MM.1S (cell line): Measurements from ENCODE around the gene RITA1.
A peak's percentile ranks its signal among the peaks of the same experiment; 100 is the strongest.

Experiments used
- DNase-seq: peaks from one replicate; pipeline ENCODE4 v3.0.0-alpha.2; 2015
- H2AFZ ChIP-seq: fragments of 300-600 bp; sonication (generic); 2 replicates; pipeline ENCODE4 v1.6.0; 2016; ENCODE audit warnings: antibody characterized with exemption, low read length
- H3F3A ChIP-seq: fragments of 300-600 bp; sonication (generic); 2 replicates; pipeline ENCODE4 v1.6.1; 2016; ENCODE audit warnings: mild to moderate bottlenecking, antibody characterized with exemption, low read length, moderate library complexity, mixed read lengths; ENCODE audit not compliant: insufficient read depth
- H3K27ac ChIP-seq: fragments of 300-600 bp; sonication (generic); 2 replicates; pipeline ENCODE4 v1.5.1; 2016; ENCODE audit warnings: mild to moderate bottlenecking, low read length
- H3K27me3 ChIP-seq: fragments of 300-600 bp; sonication (generic); replicated peaks from 2 replicates; pipeline ENCODE4 v1.6.0; 2016; ENCODE audit warnings: low read length; ENCODE audit not compliant: insufficient read depth
- H3K36me3 ChIP-seq: fragments of 300-600 bp; sonication (generic); replicated peaks from 2 replicates; pipeline ENCODE4 v1.6.1; 2016; ENCODE audit warnings: mild to moderate bottlenecking, low read length, mixed read lengths; ENCODE audit not compliant: insufficient read depth
- H3K4me1 ChIP-seq: fragments of 300-600 bp; sonication (generic); 2 replicates; pipeline ENCODE4 v1.6.1; 2016; ENCODE audit warnings: low read length, mixed read lengths
- H3K4me2 ChIP-seq: fragments of 300-600 bp; sonication (generic); 2 replicates; pipeline ENCODE4 v1.6.0; 2016; ENCODE audit warnings: low read depth, low read length
- H3K4me3 ChIP-seq: fragments of 300-600 bp; sonication (generic); 2 replicates; pipeline ENCODE4 v1.5.1; 2016; ENCODE audit warnings: low read length, mixed read lengths
- H3K79me2 ChIP-seq: fragments of 300-600 bp; sonication (generic); 2 replicates; pipeline ENCODE4 v1.6.1; 2016; ENCODE audit warnings: mixed run types, low read length, mixed read lengths
- H3K9ac ChIP-seq: fragments of 300-600 bp; sonication (generic); 2 replicates; pipeline ENCODE4 v1.6.1; 2016; ENCODE audit warnings: low read length, mixed read lengths
- H3K9me2 ChIP-seq: fragments of 300-600 bp; sonication (generic); replicated peaks from 2 replicates; pipeline ENCODE4 v1.6.1; 2016; ENCODE audit warnings: mild to moderate bottlenecking, low read length, mixed read lengths; ENCODE audit not compliant: insufficient read depth
- H3K9me3 ChIP-seq: fragments of 300-600 bp; sonication (generic); replicated peaks from 2 replicates; pipeline ENCODE4 v1.6.1; 2016; ENCODE audit warnings: mild to moderate bottlenecking, low read length, mixed read lengths; ENCODE audit not compliant: insufficient read depth
- H4K20me1 ChIP-seq: fragments of 300-600 bp; sonication (generic); 2 replicates; pipeline ENCODE4 v1.6.1; 2016; ENCODE audit warnings: mild to moderate bottlenecking, low read length, moderate library complexity, mixed read lengths; ENCODE audit not compliant: insufficient read depth
- EZH2 ChIP-seq: fragments of 300-600 bp; sonication (generic); optimal IDR thresholded peaks from 2 replicates; pipeline ENCODE3; 2017; ENCODE audit warnings: low read depth, mild to moderate bottlenecking, antibody characterized with exemption, low read length, mixed read lengths
- EZH2phosphoT487 ChIP-seq: fragments of 300-600 bp; sonication (generic); IDR thresholded peaks from 2 replicates; pipeline ENCODE4 v1.6.1; 2018; ENCODE audit warnings: antibody characterized with exemption, low read length
- TF ChIP-seq, protein P1 (sequence below): fragments of 300-600 bp; sonication (generic); IDR thresholded peaks from 2 replicates; pipeline ENCODE4 v1.5.1; 2016; ENCODE audit warnings: antibody characterized with exemption, low read length, mixed read lengths

Gene RITA1

GRCh38 chr12:113149361-113150150 is 36.0 kb upstream of the RITA1 start, which contains the start of gene CFAP73:
CFAP73 (plus strand) TSS chr12:113149724; CDS start chr12:113149858, 134 bp downstream.
- no peak for TF ChIP-seq EZH2
- TF ChIP-seq EZH2phosphoT487, result no peak
- TF ChIP-seq, protein P1, sequence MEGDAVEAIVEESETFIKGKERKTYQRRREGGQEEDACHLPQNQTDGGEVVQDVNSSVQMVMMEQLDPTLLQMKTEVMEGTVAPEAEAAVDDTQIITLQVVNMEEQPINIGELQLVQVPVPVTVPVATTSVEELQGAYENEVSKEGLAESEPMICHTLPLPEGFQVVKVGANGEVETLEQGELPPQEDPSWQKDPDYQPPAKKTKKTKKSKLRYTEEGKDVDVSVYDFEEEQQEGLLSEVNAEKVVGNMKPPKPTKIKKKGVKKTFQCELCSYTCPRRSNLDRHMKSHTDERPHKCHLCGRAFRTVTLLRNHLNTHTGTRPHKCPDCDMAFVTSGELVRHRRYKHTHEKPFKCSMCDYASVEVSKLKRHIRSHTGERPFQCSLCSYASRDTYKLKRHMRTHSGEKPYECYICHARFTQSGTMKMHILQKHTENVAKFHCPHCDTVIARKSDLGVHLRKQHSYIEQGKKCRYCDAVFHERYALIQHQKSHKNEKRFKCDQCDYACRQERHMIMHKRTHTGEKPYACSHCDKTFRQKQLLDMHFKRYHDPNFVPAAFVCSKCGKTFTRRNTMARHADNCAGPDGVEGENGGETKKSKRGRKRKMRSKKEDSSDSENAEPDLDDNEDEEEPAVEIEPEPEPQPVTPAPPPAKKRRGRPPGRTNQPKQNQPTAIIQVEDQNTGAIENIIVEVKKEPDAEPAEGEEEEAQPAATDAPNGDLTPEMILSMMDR, result no peak
- Histone ChIP-seq H3K4me2 (no peak within 1 kb of the TSS), H3K79me2 (no peaks in the 10 kb centered on the region), H4K20me1 (no peaks in the 10 kb centered on the region), H3F3A (no peaks in the 10 kb centered on the region), H3K9me2 (no peaks in the 10 kb centered on the region), H3K4me3 (no peak within 1 kb of the TSS), H3K27ac (no peak within 1 kb of the TSS), H3K27me3 (no peaks in the 10 kb centered on the region; the same call in 1 of the 2 replicates), H3K9me3 (no peaks in the 10 kb centered on the region), H3K9ac (no peak within 1 kb of the TSS), H2AFZ (no peak within 1 kb of the TSS), H3K36me3 (no peaks in the 10 kb centered on the region), H3K4me1 (no peaks in the 10 kb centered on the region)
- no peak for DNase-seq

- Histone ChIP-seq H3K4me3 (no peak overlapping the region), H3K27me3 (no peaks in the 10 kb centered on the region; the same call in 1 of the 2 replicates), H3K9me2 (no peaks in the 10 kb centered on the region), H2AFZ (no peak overlapping the region), H3K4me2 (no peak overlapping the region), H3K79me2 (no peaks in the 10 kb centered on the region), H4K20me1 (no peaks in the 10 kb centered on the region), H3K36me3 (no peaks in the 10 kb centered on the region), H3K9ac (no peak overlapping the region), H3F3A (no peaks in the 10 kb centered on the region), H3K4me1 (no peaks in the 10 kb centered on the region), H3K27ac (no peak overlapping the region), H3K9me3 (no peaks in the 10 kb centered on the region)
- no peak for TF ChIP-seq EZH2
- no peak for TF ChIP-seq EZH2phosphoT487
- TF ChIP-seq, protein P1, result no peak
- no peak for DNase-seq
These were observed 33.9 kb upstream of the RITA1 start for GRCh38 chr12:113151655-113152054.

GRCh38 chr12:113152196-113152834 is 33.2 kb upstream of the RITA1 start:
- no peaks in the 10 kb centered on the region for H3K9me2 ChIP-seq
- no peak overlapping the region for H2AFZ ChIP-seq
- TF ChIP-seq, protein P1, result no peak
- no peak for TF ChIP-seq EZH2phosphoT487
- no peak for TF ChIP-seq EZH2
- no peaks in the 10 kb centered on the region for H4K20me1 ChIP-seq
- no peaks in the 10 kb centered on the region for H3K79me2 ChIP-seq
- no peaks in the 10 kb centered on the region for H3K9me3 ChIP-seq
- H3K9ac ChIP-seq, result no peak overlapping the region
- H3K4me1 ChIP-seq, result no peaks in the 10 kb centered on the region
- no peak for DNase-seq
- no peak overlapping the region for H3K27ac ChIP-seq
- H3K27me3 ChIP-seq, result no peaks in the 10 kb centered on the region; the same call in 1 of the 2 replicates
- H3F3A ChIP-seq, result no peaks in the 10 kb centered on the region
- H3K36me3 ChIP-seq, result no peaks in the 10 kb centered on the region
- peak overlapping the region; percentile 43; the same call in 1 of the 2 replicates for H3K4me3 ChIP-seq
- H3K4me2 ChIP-seq, result peak overlapping the region; percentile 74
